Bronchial epithelial cell (primary cell): ENCODE measurements around the gene PSMB2. TPM values are rescaled to one million over a fixed set of nuclear protein-coding genes. Genes with fewer than 3 reads are reported as not detected.

Experiments
- DNase-seq: peaks from one replicate; pipeline ENCODE4 v3.0.0-alpha.2; 2010; ENCODE audit warnings: low read depth
- FAIRE-seq: peaks from 2 replicates; lab custom pipeline; 2011; peaks lifted over from hg19 to GRCh38; lab: Jason Lieb, UNC
- H3K27me3 ChIP-seq: 2 replicates; pipeline ENCODE4 v1.5.1; 2011; ENCODE audit warnings: low read length; ENCODE audit not compliant: control insufficient read depth, insufficient read depth
- H3K36me3 ChIP-seq: 2 replicates; pipeline ENCODE4 v1.5.1; 2011; ENCODE audit warnings: low read length; ENCODE audit not compliant: control insufficient read depth, insufficient read depth
- H3K4me3 ChIP-seq: 2 replicates; pipeline ENCODE4 v1.5.1; 2011; ENCODE audit warnings: mild to moderate bottlenecking, low read depth, low read length, control low read depth
- CTCF ChIP-seq: IDR thresholded peaks from 2 replicates; pipeline ENCODE4 v1.5.1; 2011; ENCODE audit warnings: mild to moderate bottlenecking, moderate library complexity, low read length, control low read depth, inconsistent platforms; ENCODE audit not compliant: insufficient read depth, severe bottlenecking
- total RNA-seq: library from RNA; depleted of rRNA; stranded (reverse); fragments of >200 nt; gene quantifications from 2 replicates; pipeline ENCODE4 v1.2.1, GENCODE V29; 2014

PSMB2 gene
- total RNA-seq, 1 donor from 2014 or later, result 12.4 TPM

DNA sequence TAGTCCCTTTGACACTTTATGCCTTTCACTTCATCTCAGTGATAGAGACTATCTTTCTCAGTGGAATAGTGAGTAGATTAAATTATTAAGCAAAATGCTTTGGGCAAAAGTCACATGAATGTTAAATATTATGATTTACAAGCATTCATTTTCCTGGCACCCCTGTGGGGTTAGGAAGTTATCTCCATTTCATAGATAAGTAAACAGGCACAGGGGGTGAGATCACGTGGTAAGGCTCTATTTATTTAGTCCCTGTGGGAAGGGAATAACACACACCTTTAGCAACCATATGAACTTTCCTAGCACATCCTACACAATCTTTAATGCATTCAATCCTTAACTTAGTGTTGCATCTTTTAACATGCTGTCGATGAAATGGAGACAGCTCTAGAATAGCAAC, 12.3 kb downstream of the PSMB2 start:
- Histone ChIP-seq H3K4me3 (no peak overlapping the region), H3K36me3 (peaks cover 5% of the 10 kb centered on the region), H3K27me3 (no peaks in the 10 kb centered on the region)
- TF ChIP-seq CTCF, result no peak
- FAIRE-seq (no peak), DNase-seq (no peak)

DNA sequence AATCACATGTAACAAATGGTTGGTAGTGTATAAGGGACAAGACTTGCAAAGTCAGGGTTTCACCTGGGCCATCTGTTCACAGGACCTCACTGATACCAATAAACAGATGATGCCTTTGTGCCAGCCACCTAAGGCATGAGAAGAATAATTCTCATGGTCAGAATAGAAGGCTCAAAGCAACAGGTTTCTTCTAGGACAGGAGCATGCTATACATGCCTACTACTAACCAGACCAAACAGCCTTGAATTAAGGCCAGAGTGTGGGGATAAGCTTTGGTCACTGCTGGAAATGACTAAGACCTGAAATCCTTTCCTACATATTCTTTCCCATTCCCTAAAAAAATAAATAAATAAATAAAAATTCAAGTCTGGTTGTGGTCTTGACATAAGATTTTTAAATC, 17.5 kb downstream of the PSMB2 start:
- TF ChIP-seq CTCF, result no peak
- Histone ChIP-seq H3K27me3 (no peaks in the 10 kb centered on the region), H3K36me3 (peaks cover 4% of the 10 kb centered on the region), H3K4me3 (no peak overlapping the region)
- DNase-seq, result no peak
- FAIRE-seq, result no peak

GRCh38 chr1:35622510-35623178, 18.7 kb downstream of the PSMB2 start:
- no peak for TF ChIP-seq CTCF
- FAIRE-seq (no peak), DNase-seq (no peak)
- H3K27me3 ChIP-seq, result no peaks in the 10 kb centered on the region
- H3K36me3 ChIP-seq, result peaks cover 4% of the 10 kb centered on the region
- H3K4me3 ChIP-seq, result no peak overlapping the region

DNA sequence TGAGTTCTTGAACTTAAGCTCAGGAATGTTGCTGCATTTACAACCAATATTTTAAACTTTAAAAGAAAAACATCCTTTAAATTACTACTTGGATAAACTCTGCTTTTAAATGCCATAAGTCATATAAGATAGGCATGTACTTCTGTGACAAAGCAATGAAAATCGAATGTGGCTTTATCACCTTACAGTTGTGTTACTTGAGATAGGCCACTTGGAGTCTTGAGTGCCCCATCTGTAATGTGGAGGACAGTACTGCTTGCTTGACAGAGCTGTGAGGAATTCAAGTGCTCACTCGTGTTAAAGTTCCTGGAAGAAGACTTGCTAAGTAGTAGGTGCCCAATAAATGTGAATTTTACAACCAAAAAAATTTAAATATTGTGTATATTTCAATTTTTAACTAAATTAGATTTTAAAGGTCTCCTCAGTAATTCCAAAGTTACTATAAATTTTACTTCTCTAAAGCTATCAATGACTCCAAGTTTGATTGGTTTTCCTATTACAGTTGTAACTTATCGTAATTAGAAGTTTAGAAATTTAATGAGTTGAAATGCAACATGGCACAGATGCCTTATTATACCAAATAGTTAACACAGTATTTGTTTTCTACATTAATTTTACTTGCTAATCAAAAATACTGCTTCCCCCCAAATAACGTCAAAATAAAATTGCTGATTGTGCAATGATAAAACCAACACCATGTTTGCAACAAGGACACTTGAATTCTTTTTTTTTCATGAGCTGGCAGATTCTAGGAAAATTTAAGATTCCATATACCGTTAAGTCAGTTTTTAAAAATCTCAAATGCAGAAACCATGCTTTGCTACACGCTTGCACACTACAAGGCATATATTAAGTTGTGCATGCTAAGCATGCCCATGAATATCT, 21.8 kb downstream of the PSMB2 start:
- Histone ChIP-seq H3K36me3 (peaks cover 2% of the 10 kb centered on the region), H3K4me3 (no peak overlapping the region), H3K27me3 (no peaks in the 10 kb centered on the region)
- DNase-seq, result no peak
- no peak for FAIRE-seq
- TF ChIP-seq CTCF, result no peak

- no peaks in the 10 kb centered on the region for H3K36me3 ChIP-seq
- DNase-seq (no peak), FAIRE-seq (no peak)
- no peak for TF ChIP-seq CTCF
- H3K27me3 ChIP-seq, result no peaks in the 10 kb centered on the region
- H3K4me3 ChIP-seq, result no peak overlapping the region
Observed at GRCh38 chr1:35615440-35615839, 25.9 kb downstream of the PSMB2 start.
